C1 segment of cervical spinal cord (tissue), 14 donors: Measurements from ENCODE around the gene RBBP5.
A peak's percentile ranks its signal among the peaks of the same experiment; 100 is the strongest.

Experiments used
- DNase-seq, 14 donors: peaks; one replicate each; lab custom pipeline; 2025; lab: John Stamatoyannopoulos, UW

Gene RBBP5

DNA sequence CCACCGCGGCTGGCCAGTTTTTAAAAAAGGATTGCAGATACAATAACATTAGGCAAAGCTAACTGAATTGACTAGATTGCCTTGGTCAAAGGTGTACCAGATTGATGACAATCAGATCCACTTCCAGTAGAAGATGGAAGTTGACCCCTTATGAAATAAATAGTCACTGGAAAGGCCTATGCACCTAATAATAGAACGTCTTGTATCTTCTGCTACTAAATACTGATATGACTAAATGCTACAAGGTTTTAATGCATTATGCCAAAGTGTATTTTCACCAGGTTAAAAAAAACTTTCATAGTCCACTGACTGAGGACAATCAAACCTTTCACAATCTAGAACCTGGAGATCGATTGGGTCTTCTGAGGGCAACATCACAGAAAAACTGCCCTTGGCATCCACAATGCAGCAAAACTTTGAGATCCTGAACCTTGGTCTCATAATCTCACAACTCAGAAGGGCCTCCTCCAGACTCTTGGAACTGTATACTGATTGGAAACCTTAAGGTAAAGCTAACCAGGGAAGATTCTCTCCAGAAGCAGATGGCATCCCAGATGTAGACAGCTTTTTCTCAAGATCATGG is 7.8 kb upstream of the RBBP5 start:
- no peak for DNase-seq

DNA sequence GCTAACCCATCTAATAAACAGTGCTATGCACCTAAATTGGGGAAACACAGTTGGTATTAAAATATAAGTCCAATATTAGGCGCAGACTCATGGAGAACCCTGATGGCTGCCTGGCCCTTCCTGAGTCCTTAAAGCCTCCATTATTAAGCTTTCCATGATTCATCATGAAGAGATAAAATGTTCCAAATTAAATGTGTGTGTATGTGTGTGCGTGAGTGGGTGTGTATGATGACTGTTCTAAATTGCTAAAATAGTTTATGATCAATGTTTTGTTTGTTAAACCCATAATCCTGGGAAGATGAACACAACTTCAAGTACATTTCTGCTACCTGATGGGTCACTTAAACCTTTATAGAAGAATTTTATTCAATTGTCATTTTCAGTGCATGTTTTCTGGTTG is 6.3 kb upstream of the RBBP5 start:
- DNase-seq, result no peak

- DNase-seq, result no peak
Measured at GRCh38 chr1:205127646-205128045, 5.9 kb upstream of the RBBP5 start.

DNA sequence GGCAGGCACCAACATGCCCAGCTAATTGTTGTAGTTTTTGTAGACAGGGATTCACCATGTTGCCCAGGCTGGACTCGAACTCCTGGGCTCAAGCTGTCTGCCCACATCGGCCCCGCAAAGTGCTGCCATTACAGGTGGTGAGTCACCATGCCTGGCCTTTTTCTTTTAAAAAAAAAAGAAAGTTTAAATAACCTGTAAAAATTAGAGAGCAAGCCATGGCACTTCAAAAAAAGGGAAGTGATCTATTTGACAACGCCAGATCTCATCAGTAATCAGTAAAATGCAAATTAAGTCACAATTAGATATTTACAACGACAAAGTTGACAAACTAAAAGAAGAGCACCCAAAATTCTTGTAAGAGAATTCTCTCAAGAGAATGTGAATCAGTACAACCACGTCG is 2.9 kb upstream of the RBBP5 start:
- no peak for DNase-seq

GRCh38 chr1:205122489-205122882 is 708 bp upstream of the RBBP5 start:
- DNase-seq, result peak in 1 of 14 donors; percentile 18

GRCh38 chr1:205118752-205119151 is 3.0 kb downstream of the RBBP5 start:
- DNase-seq, result no peak

GRCh38 chr1:205111354-205111753 is 10.4 kb downstream of the RBBP5 start:
- DNase-seq, result no peak

DNA sequence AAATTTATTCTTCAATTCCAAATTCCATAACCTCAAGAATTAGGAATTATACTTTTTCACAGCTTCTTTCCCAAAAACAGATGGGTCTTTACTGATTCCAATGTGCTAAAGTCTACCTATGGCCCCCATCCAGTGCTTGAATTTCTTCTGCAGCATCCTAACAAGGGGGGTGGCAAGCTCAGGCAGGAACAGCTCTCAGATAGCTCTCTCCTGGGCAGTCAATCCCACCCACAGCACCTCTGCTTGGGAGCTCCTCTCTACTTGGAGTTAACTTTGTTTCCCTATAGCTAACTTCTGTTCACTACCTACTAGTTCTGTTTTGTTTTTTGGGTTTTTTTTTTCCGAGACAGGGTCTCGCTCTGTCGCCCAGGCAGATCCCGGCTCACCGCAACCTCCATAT is 12.1 kb downstream of the RBBP5 start:
- no peak for DNase-seq

DNA sequence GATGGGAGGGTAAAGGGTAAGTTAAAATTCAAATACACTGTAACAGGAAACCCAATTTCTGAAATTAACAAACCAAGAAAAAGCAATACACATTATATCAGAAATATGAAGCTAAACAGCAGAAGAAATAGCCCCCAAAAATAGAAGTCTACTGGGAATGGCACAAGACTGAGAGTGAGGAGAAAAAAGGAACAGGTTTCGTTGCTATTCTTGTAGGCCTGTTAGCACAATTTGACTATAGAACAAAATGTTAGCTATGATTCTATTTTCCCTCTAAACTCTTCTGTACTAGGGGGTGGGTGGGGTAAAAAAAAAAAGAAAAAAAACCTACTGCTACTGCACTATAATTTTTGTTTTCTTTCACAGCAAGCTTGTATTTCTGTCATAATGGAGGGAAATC is 12.5 kb downstream of the RBBP5 start:
- no peak for DNase-seq

GRCh38 chr1:205108464-205108863 is 13.3 kb downstream of the RBBP5 start:
- no peak for DNase-seq

- no peak for DNase-seq
Measured at GRCh38 chr1:205107327-205107726, 14.5 kb downstream of the RBBP5 start.

DNA sequence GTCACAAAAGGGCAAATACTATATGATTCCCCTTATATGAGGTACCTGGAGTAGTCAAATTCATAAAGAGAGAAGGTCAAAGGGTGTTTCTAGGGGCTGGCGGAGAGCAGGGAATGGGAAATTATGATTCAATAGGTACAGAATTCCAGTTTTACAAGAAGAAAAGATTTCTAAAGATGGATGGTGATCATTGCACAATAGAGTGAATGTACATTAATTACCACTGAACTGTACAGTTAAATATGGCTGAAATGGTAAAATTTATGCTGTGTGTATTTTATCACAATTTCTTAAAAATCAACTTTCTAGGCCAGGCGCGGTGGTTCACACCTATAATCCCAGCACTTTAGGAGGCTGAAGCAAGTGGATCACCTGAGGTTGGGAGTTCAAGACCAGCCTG is 19.4 kb downstream of the RBBP5 start:
- no peak for DNase-seq

DNA sequence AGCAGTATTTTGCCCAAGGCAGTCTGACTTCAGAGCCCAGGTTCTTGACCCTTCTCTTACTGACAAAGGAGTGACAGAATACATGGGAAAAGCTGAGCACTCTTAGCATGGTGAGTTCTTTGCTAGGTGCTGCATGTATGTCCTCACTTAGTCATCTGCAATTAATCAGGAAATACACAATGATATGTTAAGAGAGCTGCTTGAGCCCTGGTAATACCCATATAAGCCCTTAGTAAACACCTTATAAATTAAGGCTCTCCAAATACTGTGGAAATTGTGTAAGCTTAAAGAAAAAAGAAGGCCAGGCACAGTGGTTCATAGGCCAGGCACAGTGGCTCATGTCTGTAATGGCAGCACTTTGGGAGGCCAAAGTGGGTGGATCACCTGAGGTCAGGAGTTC is 23.5 kb downstream of the RBBP5 start:
- no peak for DNase-seq

DNA sequence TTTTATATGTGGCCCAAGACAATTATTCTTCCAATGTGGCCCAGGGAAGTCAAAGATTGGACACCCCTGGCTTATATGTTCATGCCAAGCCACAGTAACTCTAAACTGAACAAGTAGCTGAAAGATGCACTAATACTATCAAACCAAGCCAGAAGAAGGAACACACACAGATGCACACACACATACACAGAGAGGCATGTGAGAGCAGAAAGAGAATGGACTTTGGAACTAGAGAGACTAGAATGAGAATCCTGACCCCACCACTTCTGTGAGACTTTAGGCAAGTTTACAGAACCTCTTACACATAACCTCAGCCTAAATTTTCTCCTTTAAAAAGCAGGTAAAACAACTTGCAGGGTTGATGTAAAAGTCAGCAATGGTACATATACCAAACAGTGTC is 26.4 kb downstream of the RBBP5 start:
- DNase-seq, result no peak

GRCh38 chr1:205091043-205091740 is 30.6 kb downstream of the RBBP5 start:
- DNase-seq, result peak in 1 of 14 donors; percentile 56

DNA sequence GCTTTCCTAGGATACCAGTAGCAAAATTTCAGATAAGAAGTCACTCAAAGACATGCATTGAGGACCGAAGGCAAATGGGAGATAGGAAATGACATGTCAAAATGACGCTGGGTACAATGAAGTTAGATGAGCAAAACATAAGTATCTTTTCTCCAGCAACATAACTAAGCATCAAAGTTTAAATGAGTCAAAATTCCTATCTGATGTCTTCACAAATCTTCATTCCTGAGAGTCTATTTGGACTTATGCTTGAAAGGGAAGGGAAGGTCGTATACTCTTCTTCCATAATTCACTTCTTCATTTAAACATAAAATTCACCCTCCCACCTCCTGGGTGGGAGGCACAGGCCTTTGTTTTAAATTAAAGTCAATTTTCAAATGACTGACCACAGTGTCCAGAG is 33.4 kb downstream of the RBBP5 start:
- DNase-seq, result no peak

DNA sequence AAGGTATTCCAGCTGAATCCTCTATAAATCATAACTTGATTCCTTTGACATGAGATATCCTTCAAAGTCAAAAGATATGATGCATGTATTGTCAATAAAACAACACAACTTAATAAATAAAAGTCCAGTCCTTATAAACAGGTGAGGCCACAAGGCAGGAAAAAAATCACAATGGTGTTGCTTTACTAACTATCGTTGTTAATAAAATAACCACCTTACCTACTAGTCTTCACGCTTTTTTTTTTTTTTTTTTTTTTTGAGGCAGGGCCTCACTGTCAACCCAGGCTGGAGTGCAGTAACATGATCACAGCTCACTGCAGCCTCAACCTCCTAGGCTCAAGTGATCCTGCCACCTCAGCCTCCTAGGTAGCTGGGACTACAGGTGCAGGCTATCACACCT is 37.4 kb downstream of the RBBP5 start, which contains the start of gene TMEM81:
TSS of gene TMEM81 (minus strand) at position 101 of the 400 bp plus-strand sequence. CDS start 140 bp downstream, outside the sequence.
- no peak for DNase-seq

GRCh38 chr1:205082431-205082830 is 39.3 kb downstream of the RBBP5 start:
- no peak for DNase-seq

GRCh38 chr1:205077934-205078311 is 43.9 kb downstream of the RBBP5 start:
- no peak for DNase-seq

DNA sequence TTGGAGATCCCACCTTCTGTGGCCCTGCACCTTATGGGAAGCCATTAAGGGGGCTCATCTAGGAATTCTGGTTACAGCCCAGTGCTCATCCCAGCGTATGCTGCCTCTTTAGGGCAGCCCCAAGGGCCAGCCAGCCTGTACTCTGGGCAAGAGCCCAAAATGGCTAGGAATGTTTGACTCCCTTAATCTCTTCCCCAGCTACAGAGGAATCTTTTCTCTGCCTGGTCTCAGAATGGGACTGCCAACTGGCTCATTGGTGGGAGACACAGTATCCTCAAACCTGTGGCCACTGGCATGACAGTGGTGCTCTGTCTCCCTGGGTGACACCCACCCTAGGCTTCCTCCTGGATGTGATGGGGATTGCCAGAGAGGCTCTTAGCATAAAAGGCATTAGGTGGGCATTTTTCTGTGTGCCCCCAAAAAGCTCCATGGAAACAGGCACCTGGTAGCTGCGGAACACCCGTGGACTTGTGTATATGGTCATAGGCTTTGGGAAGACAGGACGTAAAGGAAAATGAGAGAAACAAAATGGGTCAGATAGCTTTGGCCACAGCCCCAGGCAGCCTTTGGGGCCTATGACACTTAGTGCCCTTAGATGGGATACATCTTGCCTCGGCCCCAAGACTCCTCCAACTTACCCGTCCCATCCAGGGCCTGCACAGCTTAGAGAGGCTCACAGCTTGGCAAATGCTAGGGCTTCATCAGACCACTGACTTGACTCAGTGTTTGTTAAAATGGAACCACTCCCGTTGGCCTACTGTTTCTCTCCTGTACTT is 44.4 kb downstream of the RBBP5 start:
- no peak for DNase-seq

DNA sequence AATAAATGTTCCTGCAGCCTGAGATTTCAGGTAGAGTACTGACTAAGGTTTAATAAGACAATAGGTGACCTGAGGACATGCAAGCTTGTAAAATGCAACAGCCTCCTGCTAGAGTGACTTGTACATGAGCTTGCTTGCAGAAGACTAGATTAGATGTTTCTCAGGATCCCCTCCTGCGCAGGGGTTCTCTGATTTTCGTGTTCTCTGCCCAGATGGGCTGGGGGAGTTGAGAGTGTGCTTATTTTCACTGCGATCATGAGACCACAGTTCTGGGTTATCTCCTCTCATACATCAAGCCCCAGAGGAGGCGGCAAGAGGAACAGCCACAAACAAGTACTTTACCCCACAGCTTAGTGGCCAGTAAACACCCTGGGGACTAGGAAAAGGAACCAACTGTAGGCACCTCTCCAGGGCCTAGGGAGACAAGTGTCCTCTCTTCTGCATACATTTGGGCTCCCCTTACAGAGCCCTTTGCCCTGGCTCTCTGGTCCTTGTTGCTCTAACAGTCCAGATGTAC is 45.5 kb downstream of the RBBP5 start:
- DNase-seq, result no peak

GRCh38 chr1:205075642-205076155 is 46.1 kb downstream of the RBBP5 start:
- no peak for DNase-seq
